Caki2 (cell line): ENCODE results near the gene TCERG1L. TPM values are rescaled to one million over a fixed set of nuclear protein-coding genes. Genes with fewer than 3 reads are reported as not detected.
"Not testable (repeated sequence)": the region's sequence is repeated elsewhere in the genome, so short reads cannot be mapped to it uniquely, and the experiment has no call there.

Source experiments
- DNase-seq: peaks from one replicate; pipeline ENCODE4 v3.0.0-alpha.2; 2015; ENCODE audit warnings: low read depth
- in situ Hi-C: cut with HindIII; loops from 2 replicates; pipeline ENCODE4 v1.10.0; 2016; ENCODE audit warnings: low sequenced_read_pairs, low pct_unique_long_range_greater_than_20kb, mixed read lengths
- total RNA-seq: library from RNA; depleted of rRNA; stranded (reverse); fragments of >200 nt; shearing (Covaris generic); gene quantifications from 2 replicates; pipeline ENCODE4 v1.2.3, GENCODE V29; 2014; ENCODE audit warnings: low replicate concordance

Gene TCERG1L
- total RNA-seq, 1 experiment from 2014 or later, result not detected

DNA sequence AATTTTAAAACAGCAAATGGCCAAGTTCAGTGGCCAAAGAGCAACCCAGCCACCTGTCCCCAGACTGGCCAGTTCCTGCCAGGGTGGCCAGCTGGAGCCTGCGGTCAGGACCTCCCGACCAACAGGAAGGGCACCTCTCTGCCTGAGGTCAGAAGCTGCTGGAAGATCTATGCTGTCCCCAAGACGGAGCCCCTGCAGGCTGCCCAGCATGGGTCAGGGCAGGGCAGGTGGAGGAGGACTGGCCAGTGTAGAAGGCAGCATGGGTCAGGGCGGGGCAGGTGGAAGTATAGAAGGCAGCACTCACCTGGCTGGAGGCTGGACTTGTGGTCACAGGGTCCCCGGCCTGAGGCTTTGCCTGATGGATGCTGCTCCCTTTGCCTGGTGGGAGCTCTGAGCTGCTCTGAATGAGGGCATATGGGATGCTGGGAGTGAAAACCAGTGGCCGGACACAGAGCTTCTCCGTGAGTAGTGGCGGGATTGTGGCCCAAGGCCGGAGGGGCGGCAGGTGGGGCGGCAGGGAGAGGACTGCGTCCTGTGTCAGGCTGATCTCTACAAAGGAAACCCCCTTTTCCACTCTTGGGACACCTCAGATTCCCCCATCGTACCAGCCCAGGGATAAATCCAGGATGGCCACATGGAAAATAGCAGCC lies 229.2 kb downstream of the TCERG1L start:
- in situ Hi-C loops, result no loop called here
- no peak for DNase-seq

DNA sequence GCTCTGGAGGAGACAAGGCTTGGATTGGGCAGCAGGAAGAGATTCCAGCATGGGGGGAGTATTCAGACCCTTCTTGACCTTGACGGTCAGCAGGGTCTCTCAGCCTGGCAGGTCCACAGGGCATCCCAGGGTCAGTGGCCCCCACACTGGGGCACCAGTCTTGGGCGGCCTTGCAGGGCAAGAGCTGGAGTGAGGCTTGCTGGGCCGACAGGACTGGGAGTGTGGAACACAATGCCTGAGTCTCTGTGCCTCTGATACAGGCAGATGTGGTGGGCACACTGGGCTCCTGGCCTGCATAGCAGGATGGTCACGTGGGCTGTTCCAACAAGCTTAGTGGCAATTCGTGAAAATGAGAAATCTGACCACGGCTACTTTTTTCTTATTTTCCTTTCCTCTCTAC lies 229.7 kb downstream of the TCERG1L start:
- DNase-seq, result no peak
- in situ Hi-C loops, result no loop called here

DNA sequence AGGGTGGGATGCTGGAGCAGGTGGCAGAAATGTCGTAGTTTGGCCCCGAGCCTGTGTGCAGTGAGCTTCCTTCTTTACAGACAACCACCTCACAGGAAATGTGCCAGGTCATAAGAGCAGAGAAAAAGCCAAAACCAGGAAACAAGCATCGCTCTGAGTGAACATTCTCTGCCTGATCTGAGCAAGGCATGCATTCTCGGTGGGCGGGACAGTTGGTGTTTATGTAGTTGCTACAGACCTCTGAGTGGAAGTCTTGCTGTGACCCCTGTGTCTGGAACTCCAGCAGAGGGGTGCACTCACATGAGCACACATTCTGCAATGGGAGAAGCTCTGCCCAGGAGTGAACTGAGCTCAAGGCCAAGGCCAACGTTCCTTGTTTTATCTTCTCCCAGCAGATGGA lies 230.1 kb downstream of the TCERG1L start:
- DNase-seq, result no peak
- in situ Hi-C loops, result no loop called here

DNA sequence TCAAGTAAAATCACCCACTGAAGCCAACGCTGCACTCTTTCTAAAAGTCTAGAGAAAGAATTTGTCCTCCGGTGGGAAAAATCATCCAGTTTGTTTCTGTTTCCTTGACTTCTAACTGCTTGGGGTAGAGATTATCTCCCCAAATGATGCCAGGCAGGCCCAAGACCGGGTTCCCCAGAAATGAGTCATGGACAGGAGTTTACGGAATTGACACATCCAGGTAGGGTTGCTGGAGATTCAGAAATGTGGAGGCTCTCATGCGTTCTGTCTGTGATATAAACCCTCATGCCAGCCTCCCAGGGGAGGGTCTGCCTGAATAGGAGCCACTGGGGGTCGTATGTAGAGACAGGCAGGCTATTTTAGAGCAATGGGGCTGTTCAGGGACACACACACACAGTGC lies 230.9 kb downstream of the TCERG1L start:
- in situ Hi-C loops, result no loop called here
- DNase-seq, result no peak

DNA sequence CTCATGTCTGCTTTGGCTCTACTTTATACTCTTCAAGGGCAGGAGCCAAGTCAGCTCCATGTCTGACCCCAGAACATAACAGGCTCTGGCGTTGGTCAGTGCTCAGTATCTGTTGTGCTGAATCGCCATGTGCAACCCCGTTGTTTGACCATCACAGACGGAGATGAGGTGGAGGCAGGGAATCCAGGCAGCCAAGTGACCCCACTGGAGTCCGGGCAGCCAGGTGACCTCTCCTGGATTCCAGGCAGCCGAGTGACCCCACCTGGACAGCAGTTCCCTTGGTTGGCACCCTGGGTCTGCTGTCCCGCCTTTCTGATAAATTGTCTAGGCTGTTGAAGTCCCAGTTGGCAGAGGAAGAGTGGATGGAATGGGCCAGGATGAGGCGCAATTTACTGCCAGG lies 232.2 kb downstream of the TCERG1L start:
- in situ Hi-C loops, result no loop called here
- no peak for DNase-seq

DNA sequence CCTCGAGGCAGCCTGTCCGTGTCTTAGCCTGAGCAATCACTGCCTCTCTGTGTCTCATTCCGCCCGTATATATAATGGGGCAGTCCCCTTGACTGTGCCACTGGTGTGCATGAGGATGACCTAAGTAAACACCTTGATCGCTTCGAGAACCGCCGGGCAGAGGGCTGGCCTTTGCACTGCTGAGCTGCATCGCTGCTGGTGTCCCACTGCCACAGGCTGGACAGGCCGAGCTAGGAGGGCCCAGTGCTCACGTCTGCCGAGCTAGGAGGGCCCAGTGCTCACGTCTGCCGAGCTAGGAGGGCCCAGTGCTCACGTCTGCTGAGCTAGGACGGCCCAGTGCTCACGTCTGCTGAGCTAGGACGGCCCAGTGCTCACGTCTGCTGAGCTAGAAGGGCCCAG lies 232.6 kb downstream of the TCERG1L start:
- in situ Hi-C loops, DNase-seq: not testable (repeated sequence)

DNA sequence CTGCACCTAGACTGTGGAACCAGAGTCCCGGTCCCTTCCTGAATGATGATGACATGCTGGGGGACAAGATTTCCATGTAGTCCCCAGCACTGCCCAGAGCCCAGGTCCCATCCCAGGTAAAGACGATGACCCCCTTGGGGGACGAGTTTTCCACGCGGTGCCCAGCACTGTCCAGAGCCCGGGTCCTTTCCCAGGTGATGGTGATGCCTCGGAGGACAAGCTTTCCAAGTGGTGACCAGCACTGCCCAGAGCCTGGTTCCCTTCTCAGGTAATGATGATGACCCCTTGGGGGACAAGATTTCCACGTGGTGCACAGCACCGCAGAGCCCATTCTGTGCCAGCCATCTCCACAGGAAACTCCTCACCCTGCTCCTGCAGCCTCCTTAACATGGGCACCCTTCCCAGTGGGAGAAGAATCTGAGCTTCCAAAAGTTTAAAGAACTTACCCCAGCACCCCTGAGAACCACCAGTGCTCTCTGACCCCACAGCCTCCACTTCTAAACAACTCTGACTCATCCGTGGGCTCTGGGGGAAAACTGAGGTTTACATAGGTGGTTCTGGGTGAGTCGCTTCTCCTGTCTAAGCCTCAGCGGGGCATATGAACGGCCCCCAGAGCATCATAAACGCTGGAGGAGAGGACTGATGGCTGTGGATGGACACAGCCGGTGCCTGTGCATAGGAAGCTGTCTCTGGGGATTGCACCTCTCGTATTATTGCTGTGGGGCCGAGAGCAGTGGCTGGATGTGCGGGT lies 233.2 kb downstream of the TCERG1L start:
- in situ Hi-C loops, result no loop called here
- DNase-seq, result no peak

DNA sequence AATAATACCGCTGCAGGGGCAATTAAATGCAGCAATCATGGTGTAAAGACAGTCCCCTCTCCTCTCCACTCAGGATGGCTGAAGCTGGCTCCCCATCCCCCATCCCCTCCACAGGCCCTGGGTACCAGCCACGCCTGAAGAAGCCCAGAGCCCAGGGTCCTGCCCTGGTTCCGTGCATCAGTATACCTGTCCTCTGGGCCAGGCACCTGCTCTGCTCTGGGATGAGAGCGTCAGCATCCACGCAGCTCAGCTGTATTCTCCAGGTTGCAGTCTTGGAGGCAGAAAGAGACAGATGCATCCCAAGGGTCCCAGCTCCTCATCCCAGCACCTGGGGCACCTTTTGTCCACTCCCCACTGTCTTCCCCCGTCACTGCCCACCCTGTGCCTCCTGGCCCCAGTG lies 233.8 kb downstream of the TCERG1L start:
- DNase-seq, result no peak
- in situ Hi-C loops, result no loop called here

DNA sequence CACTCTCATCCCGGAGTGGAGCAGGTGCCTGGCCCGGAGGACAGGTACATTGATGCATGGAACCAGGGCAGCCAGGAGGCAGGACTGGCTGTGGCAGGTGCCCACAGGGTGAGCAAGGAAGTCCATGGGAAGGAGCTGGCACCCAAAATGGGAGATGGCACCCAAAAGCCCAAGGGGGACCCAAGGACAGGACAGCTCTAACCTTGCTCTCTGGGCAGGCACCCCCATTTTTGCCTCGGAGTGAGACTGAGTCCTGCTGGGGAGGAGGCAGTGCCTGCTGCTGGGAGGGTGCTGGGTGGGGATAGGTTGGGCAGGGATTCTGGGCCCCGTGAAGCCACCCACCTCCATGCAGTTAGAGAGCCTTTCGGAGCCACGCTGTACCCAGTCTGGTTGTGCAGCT lies 234.5 kb downstream of the TCERG1L start:
- in situ Hi-C loops, result no loop called here
- no peak for DNase-seq

DNA sequence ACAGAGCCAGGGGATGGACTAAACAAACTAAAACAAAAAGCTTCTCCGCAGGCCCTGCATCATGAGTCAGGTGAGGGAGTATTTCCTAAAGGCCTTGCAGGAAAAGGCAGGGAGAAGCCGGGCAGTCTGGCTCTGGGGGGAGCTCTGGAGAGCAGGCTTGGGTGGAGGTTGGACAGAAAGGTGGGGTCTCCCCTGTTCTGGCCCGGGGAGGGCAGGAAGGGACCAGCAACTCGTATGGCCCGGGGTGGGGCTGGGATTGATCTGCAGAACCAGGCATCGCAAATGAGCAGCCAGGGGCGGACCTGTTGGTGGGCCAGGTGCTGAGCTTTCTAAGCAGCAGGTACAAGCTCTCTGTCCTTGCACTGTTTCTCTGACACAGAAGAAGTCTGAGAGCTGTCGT lies 235.2 kb downstream of the TCERG1L start:
- in situ Hi-C loops, result no loop called here
- DNase-seq, result no peak

DNA sequence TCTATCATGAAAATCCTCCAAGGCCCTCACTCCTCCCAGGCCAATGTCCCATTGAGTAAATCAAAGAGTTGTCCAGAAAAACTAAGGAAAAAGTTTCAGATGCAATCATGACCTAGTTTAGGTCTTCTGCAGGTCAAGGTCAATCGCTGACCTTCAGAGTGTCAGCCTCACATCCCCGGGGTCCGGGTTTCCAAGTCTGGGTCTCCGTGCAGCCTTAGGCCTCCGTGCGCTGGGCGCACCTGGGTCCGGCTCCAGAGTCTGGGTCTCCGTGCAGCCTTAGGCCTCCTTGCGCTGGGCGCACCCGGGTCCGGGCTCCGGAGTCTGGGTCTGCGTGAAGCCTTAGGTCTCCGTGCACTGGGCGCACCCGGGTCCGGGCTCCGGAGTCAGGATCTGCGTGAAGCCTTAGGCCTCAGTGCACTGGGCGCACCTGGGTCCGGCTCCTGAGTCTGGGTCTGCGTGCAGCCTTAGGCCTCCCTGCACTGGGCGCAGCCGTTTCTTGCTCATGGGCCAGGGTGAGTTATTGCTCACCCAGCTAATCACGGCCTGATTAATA lies 236.2 kb downstream of the TCERG1L start:
- in situ Hi-C loops, result no loop called here
- no peak for DNase-seq

DNA sequence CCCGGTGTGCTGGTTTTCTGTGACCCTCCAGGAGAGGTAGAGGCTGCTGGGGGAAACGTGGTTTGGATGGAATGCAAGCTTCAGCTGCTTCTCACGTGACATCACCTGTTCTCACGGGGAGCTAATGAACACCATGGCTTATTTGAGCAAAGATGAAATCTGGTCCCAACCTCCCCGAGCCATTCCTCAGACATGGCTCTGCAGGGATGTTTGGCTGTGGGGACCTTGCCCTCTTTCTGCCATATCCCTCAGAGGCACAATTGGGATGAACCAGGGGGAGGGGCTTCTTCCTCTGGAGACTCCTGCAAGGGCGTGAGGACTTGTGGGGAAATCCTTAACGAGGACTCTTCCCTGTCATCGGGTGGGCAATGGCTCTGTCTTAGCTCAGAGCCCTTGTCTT lies 236.8 kb downstream of the TCERG1L start:
- DNase-seq, result no peak
- in situ Hi-C loops, result no loop called here

DNA sequence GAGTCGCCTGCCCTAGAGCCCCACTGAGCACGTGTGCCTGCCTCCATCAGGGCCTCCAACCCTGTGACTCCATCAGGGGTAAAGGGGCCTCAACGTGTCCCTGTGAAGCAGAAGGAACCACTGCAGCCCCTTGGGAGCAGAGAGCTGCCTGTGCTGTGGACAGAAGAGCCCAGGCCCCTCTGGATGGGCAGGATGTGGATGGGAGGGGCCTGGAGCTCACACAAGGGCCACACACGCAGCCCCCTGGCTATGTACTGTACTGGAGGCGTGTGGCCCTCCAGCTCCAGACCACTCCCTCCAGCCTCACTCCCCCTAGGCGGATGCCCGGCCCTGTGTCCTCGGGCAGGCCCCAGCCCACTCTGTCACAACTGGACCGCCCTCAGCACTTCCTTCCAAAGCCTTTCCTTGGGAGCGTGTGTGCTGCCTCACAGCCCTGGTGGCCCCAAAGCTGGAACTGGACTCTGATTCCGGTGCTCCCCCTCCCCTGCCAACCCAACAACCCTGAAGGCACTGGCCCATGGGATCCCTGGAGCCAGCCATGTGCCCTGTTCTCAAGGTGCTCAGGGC lies 238.0 kb downstream of the TCERG1L start:
- no peak for DNase-seq
- in situ Hi-C loops, result no loop called here

DNA sequence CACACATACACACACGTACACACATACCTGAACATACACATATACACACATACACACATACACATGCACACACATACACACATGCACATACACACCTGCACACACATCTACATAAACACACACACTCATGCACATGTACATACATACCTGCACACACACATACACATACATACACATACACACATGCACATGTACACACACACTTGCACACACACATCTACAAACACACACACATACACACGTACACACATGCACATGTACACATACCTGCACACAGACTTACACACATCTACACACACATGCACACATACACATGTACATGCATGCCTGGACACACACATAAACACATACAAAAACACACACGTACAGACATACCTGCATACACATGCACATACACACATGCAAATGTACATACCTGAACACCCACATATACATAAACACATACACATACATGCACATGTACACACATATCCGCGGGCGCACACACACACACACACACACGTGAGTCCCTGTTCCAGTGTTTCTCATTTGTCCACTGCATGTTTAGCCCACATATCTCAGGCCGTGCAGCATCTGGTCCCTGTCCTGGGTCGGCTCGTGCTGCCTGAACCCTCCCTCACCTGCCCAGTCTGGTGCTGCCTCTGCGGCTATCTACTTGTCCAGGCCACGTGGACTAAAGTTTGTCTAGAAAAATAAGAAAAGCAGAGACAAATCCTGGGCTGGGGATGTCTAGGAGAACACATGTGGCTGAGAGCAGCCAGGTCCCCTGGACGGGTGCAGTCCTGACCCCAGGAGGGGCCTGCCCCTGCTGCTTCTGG lies 238.7 kb downstream of the TCERG1L start:
- DNase-seq, result no peak
- in situ Hi-C loops, result no loop called here

DNA sequence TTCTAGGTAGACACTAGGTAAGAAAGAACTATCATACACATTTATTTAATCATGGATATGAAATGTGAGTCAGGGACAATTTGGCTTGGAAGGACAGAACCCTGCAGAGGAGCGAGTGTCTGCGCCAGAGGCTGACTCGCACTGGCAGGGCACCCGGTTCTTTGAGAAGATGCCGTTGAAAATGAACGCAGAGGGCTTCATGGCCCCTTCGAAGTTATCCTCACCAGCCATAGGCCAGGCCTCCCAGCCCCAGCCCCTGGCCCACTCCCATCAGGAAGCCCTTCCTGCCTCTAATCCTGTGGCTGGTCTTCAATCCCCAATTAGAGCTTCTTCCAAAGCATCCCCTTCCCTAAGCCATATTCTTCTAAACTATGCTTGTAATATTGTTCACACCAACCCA lies 239.8 kb downstream of the TCERG1L start:
- no peak for DNase-seq
- in situ Hi-C loops, result no loop called here

DNA sequence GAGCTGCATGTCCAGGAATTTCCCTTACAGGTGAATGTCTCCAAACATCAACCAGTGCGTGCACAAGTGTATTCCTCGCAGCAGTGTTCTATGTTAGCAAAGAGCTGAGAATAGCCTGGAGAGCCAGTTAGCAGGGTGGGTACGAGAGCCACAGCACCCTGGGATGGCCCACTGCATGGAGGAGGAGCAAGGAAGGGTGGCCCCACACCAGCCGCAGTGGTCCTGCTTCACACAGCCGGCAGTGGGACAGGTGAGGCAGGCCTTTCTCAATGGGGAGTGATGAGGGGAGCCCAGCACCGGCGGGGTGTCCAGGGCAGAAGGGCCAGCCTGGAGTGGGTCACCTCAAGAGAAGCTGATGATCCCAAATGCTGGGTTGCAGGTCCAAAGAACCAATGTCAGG lies 240.7 kb downstream of the TCERG1L start:
- DNase-seq, result no peak
- in situ Hi-C loops, result no loop called here

DNA sequence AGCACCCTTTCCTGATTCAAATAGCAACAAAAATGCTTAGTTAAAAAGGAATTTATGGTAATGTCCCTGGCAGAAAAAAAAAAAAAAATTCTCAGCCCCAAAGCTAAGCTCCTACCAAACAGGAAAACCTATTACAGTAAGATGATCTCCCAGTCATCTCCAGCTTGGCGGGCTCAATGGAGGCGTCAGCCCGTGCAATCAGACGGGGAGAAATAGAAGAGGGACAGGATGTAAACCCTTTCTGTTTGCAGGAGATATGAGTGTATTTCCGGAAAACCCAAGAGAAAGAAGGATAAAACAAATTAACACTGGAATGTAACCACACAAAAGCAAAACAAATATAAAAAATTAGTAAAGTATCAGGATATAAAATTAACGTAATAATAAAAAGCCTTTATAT lies 242.8 kb downstream of the TCERG1L start:
- no peak for DNase-seq
- in situ Hi-C loops, result no loop called here

DNA sequence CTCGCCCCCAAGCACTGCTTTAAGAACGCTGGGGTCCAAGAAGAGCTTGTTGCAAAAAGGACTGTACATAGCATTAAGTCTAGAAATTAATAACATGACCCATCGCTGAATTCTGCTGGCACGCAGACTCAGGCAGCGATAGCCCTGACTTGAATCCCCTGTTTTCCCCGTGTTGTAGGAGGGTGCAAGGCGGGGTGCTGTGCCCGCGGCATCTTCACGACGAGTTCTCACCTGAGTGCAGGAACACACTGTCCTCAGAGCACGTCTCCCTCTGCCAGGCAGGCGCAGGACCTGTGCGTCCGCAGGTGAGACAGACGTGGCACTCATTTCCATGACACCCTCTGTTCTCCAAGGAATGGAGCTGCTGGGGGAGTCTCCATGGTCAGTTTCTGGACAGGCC lies 243.2 kb downstream of the TCERG1L start:
- in situ Hi-C loops, result no loop called here
- DNase-seq, result no peak

DNA sequence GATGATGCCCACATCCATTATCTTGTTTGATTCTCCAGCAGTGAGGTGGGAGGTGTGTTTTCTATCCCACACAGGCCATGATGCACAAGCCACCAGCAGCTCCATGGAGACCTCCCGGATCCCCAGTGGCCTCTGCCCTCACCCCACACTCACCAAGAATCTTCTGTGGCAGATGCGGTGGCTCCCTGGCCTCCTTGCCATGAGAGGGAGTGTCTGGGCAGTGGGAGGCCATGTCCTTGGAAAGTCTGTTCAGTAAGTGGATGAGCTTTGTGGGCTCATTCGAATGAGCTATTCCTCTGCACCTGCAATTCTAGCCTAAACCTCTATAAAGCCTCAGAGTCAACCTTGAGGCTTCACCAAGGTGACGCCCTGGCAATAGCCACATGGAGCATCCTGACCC lies 243.8 kb downstream of the TCERG1L start:
- in situ Hi-C loops, result no loop called here
- no peak for DNase-seq
